HG03097 (cell line): ENCODE results near the gene RANBP3.
"Not testable (repeated sequence)": the region's sequence is repeated elsewhere in the genome, so short reads cannot be mapped to it uniquely, and the experiment has no call there.

Source experiments
- ATAC-seq: cut with Tn5 transposase; IDR thresholded peaks from one replicate; pipeline ENCODE4 v1.9.1; 2021; ENCODE audit not compliant: unreplicated experiment, low FRiP score

RANBP3 gene

GRCh38 chr19:6007866-6008265 is 29.9 kb upstream of the RANBP3 start:
- no peak for ATAC-seq

- no peak for ATAC-seq
Observed at GRCh38 chr19:6006896-6007295, 29.0 kb upstream of the RANBP3 start.

- ATAC-seq = not testable (repeated sequence)
Observed at GRCh38 chr19:6006070-6006446, 28.1 kb upstream of the RANBP3 start.

GRCh38 chr19:6005321-6006069 is 27.6 kb upstream of the RANBP3 start:
- no peak for ATAC-seq

GRCh38 chr19:6003976-6004375 is 26.0 kb upstream of the RANBP3 start:
- ATAC-seq = no peak

GRCh38 chr19:6002591-6002990 is 24.7 kb upstream of the RANBP3 start:
- ATAC-seq = no peak

GRCh38 chr19:6000228-6000847 is 22.4 kb upstream of the RANBP3 start:
- ATAC-seq = no peak

- ATAC-seq = no peak
Observed at GRCh38 chr19:5999693-6000092, 21.8 kb upstream of the RANBP3 start.

- no peak for ATAC-seq
Observed at GRCh38 chr19:5997371-5997770, 19.4 kb upstream of the RANBP3 start.

GRCh38 chr19:5996623-5997320 is 18.8 kb upstream of the RANBP3 start:
- no peak for ATAC-seq

- ATAC-seq = no peak
Observed at GRCh38 chr19:5996102-5996501, 18.2 kb upstream of the RANBP3 start.

GRCh38 chr19:5995606-5996005 is 17.7 kb upstream of the RANBP3 start:
- no peak for ATAC-seq

- ATAC-seq = no peak
Observed at GRCh38 chr19:5994405-5995165, 16.6 kb upstream of the RANBP3 start.

- ATAC-seq = no peak
Observed at GRCh38 chr19:5993648-5994358, 15.9 kb upstream of the RANBP3 start.

GRCh38 chr19:5993201-5993600 is 15.3 kb upstream of the RANBP3 start:
- no peak for ATAC-seq

- no peak for ATAC-seq
Observed at GRCh38 chr19:5992756-5993155, 14.8 kb upstream of the RANBP3 start.

- no peak for ATAC-seq
Observed at GRCh38 chr19:5991244-5991838, 13.4 kb upstream of the RANBP3 start.

- ATAC-seq = no peak
Observed at GRCh38 chr19:5990289-5990797, 12.4 kb upstream of the RANBP3 start.

GRCh38 chr19:5989388-5990074 is 11.6 kb upstream of the RANBP3 start:
- ATAC-seq = no peak
